Type B pancreatic cell (in vitro differentiated cells): Measurements from ENCODE around the gene ZNF343. TPM values are rescaled to one million over a fixed set of nuclear protein-coding genes. Genes with fewer than 3 reads are reported as not detected.

Experiments used
- DNase-seq: peaks from one replicate; pipeline ENCODE4 v3.0.0; 2021; ENCODE audit warnings: mixed read lengths; ENCODE audit not compliant: unreplicated experiment; ENCODE audit errors: extremely low spot score
- H3K27ac Mint-ChIP-seq: 2 replicates; pipeline ENCODE4 v1.8.0; 2021; ENCODE audit warnings: mild to moderate bottlenecking, mixed read lengths
- H3K27me3 Mint-ChIP-seq: 2 replicates; pipeline ENCODE4 v1.8.0; 2021; ENCODE audit warnings: mixed read lengths
- H3K36me3 Mint-ChIP-seq: 2 replicates; pipeline ENCODE4 v1.8.0; 2021; ENCODE audit warnings: mixed read lengths
- H3K4me1 Mint-ChIP-seq: one replicate; pipeline ENCODE4 v1.8.0; 2021; ENCODE audit warnings: mixed read lengths; ENCODE audit not compliant: unreplicated experiment
- H3K4me3 Mint-ChIP-seq: 2 replicates; pipeline ENCODE4 v1.8.0; 2021; ENCODE audit warnings: mild to moderate bottlenecking, mixed read lengths
- H3K9me3 Mint-ChIP-seq: 2 replicates; pipeline ENCODE4 v1.8.0; 2021; ENCODE audit warnings: mixed read lengths
- CTCF ChIP-seq: fragments of 200-600 bp; sonication (generic); conservative IDR thresholded peaks from 2 replicates; pipeline ENCODE4 v1.5.0; 2021; ENCODE audit warnings: antibody characterized with exemption, mild to moderate bottlenecking
- long read RNA-seq: library from polyadenylated mRNA; unstranded; transcript quantifications from one replicate; pipeline ENCODE4 v2.0.0, GENCODE V29; 2020
- total RNA-seq: library from RNA; stranded (reverse); gene quantifications from 2 replicates; pipeline ENCODE4 v1.2.1, GENCODE V29; 2021; ENCODE audit warnings: low replicate concordance

Gene ZNF343
- total RNA-seq: 10.0 and 16.6 TPM in 2 replicates
- long read RNA-seq, transcript ZNF343-201 (6 exons, 3,632 nt): major isoform, 10 of 34 reads
- long read RNA-seq, partial matches to known transcripts: 4 of 34 reads
- long read RNA-seq, other reads (novel, unspliced or antisense): 20 of 34 reads

DNA sequence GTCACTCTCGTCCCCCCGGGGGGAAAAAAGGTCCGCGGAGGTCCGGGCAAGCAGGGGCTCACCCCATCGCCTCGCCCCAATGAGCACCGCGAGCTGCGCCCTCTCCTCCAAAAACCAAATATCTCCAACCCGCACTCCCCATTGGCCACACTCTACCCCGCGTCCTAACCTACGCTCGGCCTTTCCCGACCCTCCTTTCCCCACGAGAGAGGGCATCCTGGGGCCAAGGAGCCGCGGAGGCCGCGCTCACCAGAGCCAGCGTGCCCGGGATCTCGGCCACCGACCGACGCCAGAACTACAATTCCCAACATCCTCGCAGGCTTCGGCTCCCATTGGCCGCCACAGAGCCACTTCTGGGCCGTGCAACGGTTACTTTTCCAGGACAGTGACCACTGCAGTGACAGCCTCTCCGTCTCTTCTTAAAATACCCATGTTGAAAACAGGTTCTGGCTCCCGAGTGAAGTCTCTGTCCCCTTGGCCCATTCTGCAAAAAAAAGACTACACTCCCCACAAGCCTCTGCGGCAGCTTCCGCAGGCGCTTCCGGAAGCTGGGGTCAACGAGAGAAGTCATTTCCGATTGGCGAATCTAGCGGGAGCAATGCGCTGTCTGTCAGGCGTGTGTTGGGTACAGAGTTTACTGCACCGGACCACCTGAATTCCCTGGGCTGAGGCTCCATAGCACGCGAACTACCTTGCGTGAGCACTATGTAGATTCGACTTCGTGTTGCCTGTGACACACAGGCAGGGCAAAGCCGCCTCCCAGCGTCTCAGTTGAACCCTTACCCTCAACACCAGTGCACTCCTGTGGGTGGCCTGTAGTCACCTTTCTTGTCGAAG, at the start of gene ZNF343:
ZNF343 (minus strand) TSS at position 285 of the 837 bp plus-strand sequence. CDS start 15,020 bp downstream, outside the sequence.
- H3K9me3 Mint-ChIP-seq: no peaks in the 10 kb centered on the region
- H3K27ac Mint-ChIP-seq: peak within 1 kb of the TSS; percentile 86
- no peaks in the 10 kb centered on the region for H3K36me3 Mint-ChIP-seq
- H3K4me1 Mint-ChIP-seq: peaks cover 14% of the 10 kb centered on the region
- TF ChIP-seq CTCF: no peak
- H3K27me3 Mint-ChIP-seq: peaks cover 27% of the 10 kb centered on the region
- H3K4me3 Mint-ChIP-seq: peak within 1 kb of the TSS; percentile 100
- DNase-seq: peak; percentile 78

DNA sequence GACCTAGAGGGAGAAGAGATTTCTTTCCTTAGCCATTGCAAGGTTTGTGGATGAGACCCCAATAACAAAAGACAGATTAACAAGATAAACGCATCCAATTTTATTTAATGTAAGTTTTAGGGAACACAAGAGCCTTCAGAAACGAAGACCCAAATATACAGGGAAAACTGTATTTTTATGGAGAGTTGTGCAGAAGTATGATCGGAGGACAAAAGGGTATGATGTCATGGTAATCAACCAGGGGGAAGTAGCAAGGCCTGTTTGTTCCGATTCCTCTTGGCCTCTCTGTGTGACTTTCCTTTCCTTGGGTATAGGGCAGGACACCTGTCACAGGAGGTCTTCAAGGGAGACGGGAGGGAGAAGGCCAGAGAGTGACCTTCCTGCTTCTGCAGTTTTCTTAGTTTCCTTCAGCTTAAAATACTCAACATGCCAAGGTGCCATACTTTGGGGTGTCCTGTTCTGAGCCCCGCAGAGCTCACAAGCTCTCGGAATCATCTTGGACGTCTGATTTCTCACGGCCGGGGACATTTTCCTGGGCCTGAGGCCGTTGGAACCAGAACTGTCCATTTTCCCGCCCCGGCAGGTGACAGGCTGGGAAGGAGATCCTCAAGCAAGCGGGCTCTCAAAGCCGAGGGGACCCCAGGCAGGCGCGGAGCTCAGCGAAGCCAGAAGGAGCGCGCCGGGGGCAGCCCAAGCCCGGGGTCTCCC, 49.3 kb upstream of the ZNF343 start:
- no peaks in the 10 kb centered on the region for H3K36me3 Mint-ChIP-seq
- H3K27ac Mint-ChIP-seq: no peak overlapping the region
- no peaks in the 10 kb centered on the region for H3K4me1 Mint-ChIP-seq
- DNase-seq: no peak
- peaks cover 82% of the 10 kb centered on the region for H3K27me3 Mint-ChIP-seq
- TF ChIP-seq CTCF: no peak
- H3K9me3 Mint-ChIP-seq: no peaks in the 10 kb centered on the region
- H3K4me3 Mint-ChIP-seq: peak overlapping the region; percentile 45

DNA sequence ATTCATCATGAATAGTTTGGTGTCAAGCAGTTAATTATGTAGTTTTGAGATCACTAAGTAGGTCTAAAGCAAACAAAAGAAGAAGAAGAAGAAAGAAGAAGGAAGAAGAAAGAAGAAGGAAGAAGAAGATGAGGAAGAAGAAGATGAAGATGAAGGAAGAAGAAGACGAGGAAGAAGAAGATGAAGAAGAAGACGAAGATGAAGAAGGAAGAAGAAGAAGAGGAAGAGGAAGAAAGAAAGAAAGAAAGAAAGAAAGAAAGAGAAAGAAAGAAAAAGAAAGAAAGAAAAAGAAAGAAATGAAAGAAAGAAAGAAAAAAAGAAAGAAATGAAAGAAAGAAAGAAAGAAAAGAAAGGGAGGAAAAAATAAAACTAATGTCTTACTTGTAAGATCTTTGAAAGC, 36.9 kb upstream of the ZNF343 start:
- Mint-ChIP-seq H3K27me3 (peaks cover 43% of the 10 kb centered on the region), H3K9me3 (no peaks in the 10 kb centered on the region), H3K4me1 (peaks cover 4% of the 10 kb centered on the region), H3K36me3 (no peaks in the 10 kb centered on the region), H3K27ac (no peak overlapping the region), H3K4me3 (no peak overlapping the region)
- no peak for TF ChIP-seq CTCF
- DNase-seq: no peak

DNA sequence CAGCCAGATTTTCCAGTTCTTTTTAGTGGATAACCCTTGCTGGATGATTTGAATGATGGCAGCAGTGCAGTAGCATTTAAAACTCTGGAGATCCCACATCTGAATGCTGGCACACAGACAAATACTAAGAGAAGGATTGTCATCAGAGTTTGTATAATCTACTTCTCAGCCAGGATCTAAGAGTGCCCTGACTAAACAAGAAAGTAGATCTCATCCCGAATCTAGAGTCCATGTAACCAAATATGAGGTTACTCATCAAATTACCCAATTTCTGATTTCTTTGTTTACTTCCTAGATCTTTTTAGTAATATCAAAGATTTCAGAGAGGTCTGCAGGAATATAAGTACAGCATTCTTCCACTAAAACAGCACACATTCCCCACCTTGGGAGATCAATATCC, 35.5 kb upstream of the ZNF343 start:
- peaks cover 9% of the 10 kb centered on the region for H3K4me1 Mint-ChIP-seq
- no peak overlapping the region for H3K4me3 Mint-ChIP-seq
- no peak overlapping the region for H3K27ac Mint-ChIP-seq
- TF ChIP-seq CTCF: no peak
- DNase-seq: no peak
- H3K27me3 Mint-ChIP-seq: peaks cover 42% of the 10 kb centered on the region
- H3K36me3 Mint-ChIP-seq: no peaks in the 10 kb centered on the region
- no peaks in the 10 kb centered on the region for H3K9me3 Mint-ChIP-seq

DNA sequence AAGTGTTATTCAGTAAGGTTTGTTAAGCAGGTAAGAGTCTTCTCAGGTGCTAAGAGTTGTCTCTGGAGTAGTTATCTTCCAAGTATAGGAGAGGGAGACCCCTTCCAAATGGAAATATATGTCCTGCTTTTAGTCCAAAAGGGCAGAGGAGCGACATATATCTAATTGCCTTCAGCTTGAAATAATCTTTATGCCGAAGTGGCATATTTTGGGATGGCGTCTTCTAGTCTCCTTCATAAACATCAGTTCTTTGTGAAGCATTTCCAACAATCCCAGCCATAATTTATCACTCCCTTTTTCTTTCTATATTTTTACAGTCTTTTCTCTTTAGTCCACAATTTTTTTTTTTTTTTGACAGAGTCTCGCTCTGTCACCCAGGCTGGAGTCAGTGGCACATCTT, 33.6 kb upstream of the ZNF343 start:
- TF ChIP-seq CTCF: no peak
- Mint-ChIP-seq H3K9me3 (no peaks in the 10 kb centered on the region), H3K36me3 (no peaks in the 10 kb centered on the region), H3K4me3 (no peak overlapping the region), H3K27me3 (peaks cover 45% of the 10 kb centered on the region), H3K27ac (no peak overlapping the region), H3K4me1 (peaks cover 18% of the 10 kb centered on the region)
- DNase-seq: no peak
